ENCODE data around the gene ABR.
A peak's percentile ranks its signal among the peaks of the same experiment; 100 is the strongest.

Gene ABR

DNA sequence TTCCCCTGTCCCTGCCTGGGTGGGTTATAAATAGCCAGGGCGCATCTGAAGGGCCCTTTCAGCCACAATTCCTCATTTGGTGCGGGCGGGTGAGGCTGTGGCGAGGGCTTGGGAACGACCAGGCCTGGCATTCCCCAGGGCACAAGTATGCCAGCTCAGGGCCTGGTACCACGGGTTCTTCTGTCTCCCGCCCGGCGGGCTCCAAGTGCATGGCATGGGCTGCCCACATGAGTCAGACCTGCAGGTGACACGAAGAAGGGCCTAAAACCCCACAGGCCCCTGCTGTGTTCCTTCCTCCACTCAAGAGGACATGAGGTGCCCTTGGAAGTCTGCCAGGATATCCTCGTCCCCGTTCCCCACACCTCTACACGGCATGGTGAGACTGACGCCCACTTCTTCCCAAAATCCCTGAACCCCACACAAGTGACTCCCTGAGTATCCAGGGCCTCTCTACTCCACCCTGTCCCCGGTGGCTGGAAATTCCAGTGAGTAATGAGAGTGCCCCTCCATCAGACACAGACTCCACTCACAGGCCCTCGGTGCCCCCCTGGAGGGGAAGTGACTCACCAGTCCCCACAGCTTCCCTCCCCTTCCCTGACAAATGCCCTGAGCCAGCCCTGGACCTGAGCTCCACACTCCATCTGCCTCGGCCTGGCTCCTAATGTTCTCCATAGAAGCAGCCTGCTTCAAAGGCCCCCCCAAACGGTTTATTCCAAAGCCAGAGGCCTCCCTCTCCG, 68.8 kb downstream of the ABR start:
- Histone ChIP-seq H3K4me2 (ENCODE audit: low read length) (no peak overlapping the region), H3K9ac (ENCODE audit: low read length) (no peak overlapping the region), H4K20me1 (ENCODE audit: insufficient read depth, low read length) (peaks cover 11% of the 10 kb centered on the region; the same call in 1 of the 2 replicates), H3K36me3 (replicated peaks; ENCODE audit: low read depth, low read length) (no peaks in the 10 kb centered on the region), H3K4me1 (ENCODE audit: low read length) (peaks cover 9% of the 10 kb centered on the region; the same call in 1 of the 2 replicates), H3K27me3 (ENCODE audit: low read depth, low read length) (no peaks in the 10 kb centered on the region), H3K27ac (ENCODE audit: low read length) (no peak overlapping the region), H3K9me3 (ENCODE audit: insufficient read depth, low read length) (no peaks in the 10 kb centered on the region), H2AFZ (ENCODE audit: low read depth, low read length) (no peak overlapping the region), H3K79me2 (ENCODE audit: low read length) (peaks cover 18% of the 10 kb centered on the region; the same call in 1 of the 2 replicates), H3K4me3 (ENCODE audit: low read length) (no peak overlapping the region)
- no peak for TF ChIP-seq EZH2phosphoT487 (IDR thresholded peaks at IDR 0.05; ENCODE audit: low read depth)
- TF ChIP-seq, protein P1, sequence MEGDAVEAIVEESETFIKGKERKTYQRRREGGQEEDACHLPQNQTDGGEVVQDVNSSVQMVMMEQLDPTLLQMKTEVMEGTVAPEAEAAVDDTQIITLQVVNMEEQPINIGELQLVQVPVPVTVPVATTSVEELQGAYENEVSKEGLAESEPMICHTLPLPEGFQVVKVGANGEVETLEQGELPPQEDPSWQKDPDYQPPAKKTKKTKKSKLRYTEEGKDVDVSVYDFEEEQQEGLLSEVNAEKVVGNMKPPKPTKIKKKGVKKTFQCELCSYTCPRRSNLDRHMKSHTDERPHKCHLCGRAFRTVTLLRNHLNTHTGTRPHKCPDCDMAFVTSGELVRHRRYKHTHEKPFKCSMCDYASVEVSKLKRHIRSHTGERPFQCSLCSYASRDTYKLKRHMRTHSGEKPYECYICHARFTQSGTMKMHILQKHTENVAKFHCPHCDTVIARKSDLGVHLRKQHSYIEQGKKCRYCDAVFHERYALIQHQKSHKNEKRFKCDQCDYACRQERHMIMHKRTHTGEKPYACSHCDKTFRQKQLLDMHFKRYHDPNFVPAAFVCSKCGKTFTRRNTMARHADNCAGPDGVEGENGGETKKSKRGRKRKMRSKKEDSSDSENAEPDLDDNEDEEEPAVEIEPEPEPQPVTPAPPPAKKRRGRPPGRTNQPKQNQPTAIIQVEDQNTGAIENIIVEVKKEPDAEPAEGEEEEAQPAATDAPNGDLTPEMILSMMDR (IDR thresholded peaks at IDR 0.05; ENCODE audit: low read depth, low read length): no peak

DNA sequence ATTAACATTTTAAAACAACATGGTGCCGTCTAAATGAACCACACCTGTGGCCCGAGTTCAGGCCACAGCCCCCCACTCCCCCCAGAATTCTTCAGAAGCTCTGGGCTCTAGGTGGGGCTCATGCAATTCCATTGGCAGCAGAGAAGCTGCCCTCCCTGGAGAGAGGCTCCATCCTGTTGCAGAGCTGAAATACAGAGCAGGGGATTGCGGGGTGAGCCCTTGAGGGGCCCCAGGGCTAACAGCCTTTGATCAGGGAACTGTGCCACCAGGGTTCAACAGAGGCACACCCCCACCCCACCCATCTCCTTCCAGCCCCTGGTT, 69.3 kb downstream of the ABR start:
- H3K79me2 ChIP-seq (ENCODE audit: low read length): peaks cover 18% of the 10 kb centered on the region; the same call in 1 of the 2 replicates
- H4K20me1 ChIP-seq (ENCODE audit: insufficient read depth, low read length): peaks cover 11% of the 10 kb centered on the region; the same call in 1 of the 2 replicates
- H3K27me3 ChIP-seq (ENCODE audit: low read depth, low read length): no peaks in the 10 kb centered on the region
- H3K4me3 ChIP-seq (ENCODE audit: low read length): peak overlapping the region; percentile 87; the same call in 1 of the 2 replicates
- no peak overlapping the region for H2AFZ ChIP-seq (ENCODE audit: low read depth, low read length)
- no peak overlapping the region for H3K27ac ChIP-seq (ENCODE audit: low read length)
- H3K4me1 ChIP-seq (ENCODE audit: low read length): peaks cover 9% of the 10 kb centered on the region; the same call in 1 of the 2 replicates
- H3K4me2 ChIP-seq (ENCODE audit: low read length): peak overlapping the region; percentile 73
- no peak for TF ChIP-seq EZH2phosphoT487 (IDR thresholded peaks at IDR 0.05; ENCODE audit: low read depth)
- TF ChIP-seq, protein P1 (IDR thresholded peaks at IDR 0.05; ENCODE audit: low read depth, low read length): no peak
- no peaks in the 10 kb centered on the region for H3K36me3 ChIP-seq (replicated peaks; ENCODE audit: low read depth, low read length)
- H3K9me3 ChIP-seq (ENCODE audit: insufficient read depth, low read length): no peaks in the 10 kb centered on the region
- H3K9ac ChIP-seq (ENCODE audit: low read length): no peak overlapping the region

DNA sequence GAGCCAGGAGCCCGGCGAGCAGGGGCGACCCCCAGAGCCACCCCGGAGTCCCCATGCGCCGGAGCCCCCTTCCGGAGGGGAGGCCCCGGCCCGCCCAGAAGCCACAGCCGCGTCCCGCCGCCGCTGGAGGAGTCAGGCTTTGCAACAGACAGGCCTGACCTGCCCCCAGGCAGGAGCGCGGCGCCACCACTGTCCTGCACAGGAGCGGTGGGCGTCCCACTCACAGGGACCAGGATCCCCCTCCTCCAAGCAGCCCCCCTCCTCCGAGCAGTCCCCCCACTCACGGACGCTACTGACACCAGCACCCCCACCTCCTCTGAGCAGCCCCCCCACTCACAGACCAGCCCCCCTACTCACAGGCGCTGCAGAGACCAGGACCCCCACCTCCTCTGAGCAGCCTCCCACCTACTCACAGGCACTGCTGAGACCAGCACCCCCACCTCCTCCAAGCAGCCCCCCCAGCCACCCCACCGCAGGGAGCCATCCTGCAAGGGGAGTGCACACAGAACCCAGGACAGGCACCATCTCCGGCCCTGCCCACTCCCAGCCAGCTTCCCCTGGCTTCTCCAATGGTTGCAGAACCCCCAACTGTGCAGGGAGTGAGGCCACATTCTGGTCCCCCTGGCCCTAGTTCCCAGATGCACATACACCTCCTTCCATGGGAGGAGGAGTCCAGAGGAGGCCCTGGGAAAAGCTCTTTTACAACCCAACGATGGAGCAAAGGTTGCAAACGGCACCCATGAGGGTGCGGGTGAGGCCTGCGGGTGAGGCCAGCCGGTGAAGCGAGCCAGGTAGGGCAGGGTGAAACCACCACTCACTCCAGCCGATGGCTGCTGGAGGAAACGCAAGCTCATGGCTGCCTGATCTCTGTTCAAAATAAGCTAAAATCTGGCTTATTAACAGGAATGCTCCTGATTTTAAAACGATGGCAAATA, 69.9 kb downstream of the ABR start:
- no peak overlapping the region for H3K27ac ChIP-seq (ENCODE audit: low read length)
- H3K4me1 ChIP-seq (ENCODE audit: low read length): peaks cover 9% of the 10 kb centered on the region; the same call in 1 of the 2 replicates
- H3K4me2 ChIP-seq (ENCODE audit: low read length): peak overlapping the region; percentile 73
- no peaks in the 10 kb centered on the region for H3K36me3 ChIP-seq (replicated peaks; ENCODE audit: low read depth, low read length)
- H3K27me3 ChIP-seq (ENCODE audit: low read depth, low read length): no peaks in the 10 kb centered on the region
- peaks cover 18% of the 10 kb centered on the region; the same call in 1 of the 2 replicates for H3K79me2 ChIP-seq (ENCODE audit: low read length)
- no peaks in the 10 kb centered on the region for H3K9me3 ChIP-seq (ENCODE audit: insufficient read depth, low read length)
- H4K20me1 ChIP-seq (ENCODE audit: insufficient read depth, low read length): peaks cover 11% of the 10 kb centered on the region; the same call in 1 of the 2 replicates
- no peak overlapping the region for H2AFZ ChIP-seq (ENCODE audit: low read depth, low read length)
- H3K9ac ChIP-seq (ENCODE audit: low read length): peak overlapping the region; percentile 65
- no peak for TF ChIP-seq EZH2phosphoT487 (IDR thresholded peaks at IDR 0.05; ENCODE audit: low read depth)
- TF ChIP-seq, protein P1 (IDR thresholded peaks at IDR 0.05; ENCODE audit: low read depth, low read length): no peak
- peak overlapping the region; percentile 87 for H3K4me3 ChIP-seq (ENCODE audit: low read length)

All from OCI-LY3 (cell line).